ENCODE results near the gene MUC13. TPM values are rescaled to one million over a fixed set of nuclear protein-coding genes. Genes with fewer than 3 reads are reported as not detected.

Gene MUC13
- total and polyA plus RNA-seq, 2 donors from 2014 or later = 1.9 to 6.4 TPM

DNA sequence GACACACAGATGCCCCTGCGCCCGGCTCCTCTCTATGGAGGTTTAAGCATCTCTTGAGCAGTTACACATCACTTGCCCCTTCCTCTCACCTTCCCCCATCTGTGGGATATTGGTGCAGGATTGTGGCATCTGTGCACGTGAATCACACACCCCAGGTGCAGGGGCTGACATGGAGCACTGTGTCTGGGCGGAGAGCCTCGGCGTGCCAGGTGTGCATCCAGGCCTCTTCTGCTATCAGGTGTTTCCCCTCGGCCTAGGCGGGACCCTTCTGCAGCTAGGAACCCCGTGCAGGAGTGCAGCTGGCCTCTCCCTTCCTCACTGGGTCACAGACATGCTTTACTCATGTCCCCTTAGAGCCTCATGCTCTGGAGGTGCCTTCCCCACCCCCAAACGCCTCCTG lies 33.4 kb upstream of the MUC13 start:
- H3K4me3 ChIP-seq (ENCODE audit: low read length in 3 of 3) = no peak overlapping the region
- H3K9ac ChIP-seq (ENCODE audit: low read length in 3 of 3) = no peak overlapping the region
- no peak for FAIRE-seq
- intact Hi-C loops (cut with DNase I) = no loop called here
- H3K9me3 ChIP-seq (ENCODE audit: control insufficient read depth in 2 of 3, insufficient read depth in 1 of 3, low read length in 3 of 3) = no peaks in the 10 kb centered on the region
- TF ChIP-seq, protein P1, sequence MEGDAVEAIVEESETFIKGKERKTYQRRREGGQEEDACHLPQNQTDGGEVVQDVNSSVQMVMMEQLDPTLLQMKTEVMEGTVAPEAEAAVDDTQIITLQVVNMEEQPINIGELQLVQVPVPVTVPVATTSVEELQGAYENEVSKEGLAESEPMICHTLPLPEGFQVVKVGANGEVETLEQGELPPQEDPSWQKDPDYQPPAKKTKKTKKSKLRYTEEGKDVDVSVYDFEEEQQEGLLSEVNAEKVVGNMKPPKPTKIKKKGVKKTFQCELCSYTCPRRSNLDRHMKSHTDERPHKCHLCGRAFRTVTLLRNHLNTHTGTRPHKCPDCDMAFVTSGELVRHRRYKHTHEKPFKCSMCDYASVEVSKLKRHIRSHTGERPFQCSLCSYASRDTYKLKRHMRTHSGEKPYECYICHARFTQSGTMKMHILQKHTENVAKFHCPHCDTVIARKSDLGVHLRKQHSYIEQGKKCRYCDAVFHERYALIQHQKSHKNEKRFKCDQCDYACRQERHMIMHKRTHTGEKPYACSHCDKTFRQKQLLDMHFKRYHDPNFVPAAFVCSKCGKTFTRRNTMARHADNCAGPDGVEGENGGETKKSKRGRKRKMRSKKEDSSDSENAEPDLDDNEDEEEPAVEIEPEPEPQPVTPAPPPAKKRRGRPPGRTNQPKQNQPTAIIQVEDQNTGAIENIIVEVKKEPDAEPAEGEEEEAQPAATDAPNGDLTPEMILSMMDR (IDR thresholded peaks at IDR 0.05; ENCODE audit: borderline replicate concordance, extremely low read depth, insufficient read depth) = no peak
- no peaks in the 10 kb centered on the region for H3K27me3 ChIP-seq (ENCODE audit: control insufficient read depth, insufficient read depth, low read length)
- H3K36me3 ChIP-seq (ENCODE audit: control insufficient read depth in 2 of 3, insufficient read depth in 3 of 3, low read length in 3 of 3) = no peaks in the 10 kb centered on the region
- H3K27ac ChIP-seq (ENCODE audit: low read depth in 2 of 2, low read length in 2 of 2) = no peak overlapping the region
- H3K4me1 ChIP-seq (ENCODE audit: control insufficient read depth in 2 of 3, insufficient read depth in 2 of 3, low read depth in 1 of 3, low read length in 3 of 3) = peaks cover 0 to 19% (median 4%) of the 10 kb centered on the region in 3 donors
- no peak for DNase-seq

DNA sequence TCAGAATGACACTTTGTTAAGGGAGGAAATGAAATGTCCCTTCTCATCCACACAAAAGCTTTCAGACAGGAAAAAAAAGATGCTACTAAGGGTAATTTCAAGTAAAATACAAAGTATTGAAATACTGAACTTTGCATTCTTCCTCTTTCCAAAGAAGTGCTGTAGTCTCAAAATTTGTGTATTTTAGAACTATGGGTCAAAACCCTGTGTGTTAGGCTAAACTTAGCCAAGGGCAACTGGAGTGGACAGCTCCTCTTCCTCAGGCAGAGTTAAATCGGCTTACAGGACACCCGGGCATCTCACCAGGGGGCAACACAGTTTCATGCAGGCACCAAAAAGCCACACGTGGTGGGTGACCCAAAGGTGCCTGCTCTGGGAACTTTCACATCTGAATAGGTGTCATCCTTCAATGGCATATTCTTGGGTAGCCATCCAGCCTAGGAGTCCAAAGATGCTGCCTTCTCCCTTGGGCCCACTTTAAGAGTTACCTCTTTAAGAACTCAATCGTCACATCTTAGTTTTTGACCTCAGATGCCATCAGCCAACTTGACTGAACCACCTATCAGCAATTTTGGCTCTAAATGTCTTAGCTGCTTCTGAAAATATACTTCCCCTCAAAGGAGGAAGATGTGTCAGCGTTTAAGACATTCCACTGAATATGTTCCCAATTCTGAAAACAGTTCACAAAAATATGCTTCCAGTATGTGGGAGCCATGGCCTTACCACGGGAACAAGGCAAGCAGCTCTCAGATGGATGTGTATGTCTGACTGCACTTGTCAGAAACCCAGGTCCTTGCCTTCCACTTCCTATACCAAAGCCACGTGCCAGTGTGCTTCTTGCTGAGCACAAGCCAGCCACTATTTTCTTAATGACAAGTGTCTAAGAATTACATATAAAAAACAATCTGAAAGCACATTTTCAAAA lies 32.2 kb upstream of the MUC13 start:
- no peak for DNase-seq
- TF ChIP-seq, protein P1 (IDR thresholded peaks at IDR 0.05; ENCODE audit: borderline replicate concordance, extremely low read depth, insufficient read depth) = no peak
- Histone ChIP-seq H3K4me3 (ENCODE audit: low read length in 3 of 3) (no peak overlapping the region), H3K9me3 (ENCODE audit: control insufficient read depth in 2 of 3, insufficient read depth in 1 of 3, low read length in 3 of 3) (no peaks in the 10 kb centered on the region), H3K4me1 (ENCODE audit: control insufficient read depth in 2 of 3, insufficient read depth in 2 of 3, low read depth in 1 of 3, low read length in 3 of 3) (peaks cover 0 to 19% (median 4%) of the 10 kb centered on the region in 3 donors), H3K27me3 (ENCODE audit: control insufficient read depth, insufficient read depth, low read length) (no peaks in the 10 kb centered on the region), H3K27ac (ENCODE audit: low read depth in 2 of 2, low read length in 2 of 2) (no peak overlapping the region), H3K36me3 (ENCODE audit: control insufficient read depth in 2 of 3, insufficient read depth in 3 of 3, low read length in 3 of 3) (no peaks in the 10 kb centered on the region), H3K9ac (ENCODE audit: low read length in 3 of 3) (no peak overlapping the region)
- intact Hi-C loops (cut with DNase I) = no loop called here
- FAIRE-seq = no peak

DNA sequence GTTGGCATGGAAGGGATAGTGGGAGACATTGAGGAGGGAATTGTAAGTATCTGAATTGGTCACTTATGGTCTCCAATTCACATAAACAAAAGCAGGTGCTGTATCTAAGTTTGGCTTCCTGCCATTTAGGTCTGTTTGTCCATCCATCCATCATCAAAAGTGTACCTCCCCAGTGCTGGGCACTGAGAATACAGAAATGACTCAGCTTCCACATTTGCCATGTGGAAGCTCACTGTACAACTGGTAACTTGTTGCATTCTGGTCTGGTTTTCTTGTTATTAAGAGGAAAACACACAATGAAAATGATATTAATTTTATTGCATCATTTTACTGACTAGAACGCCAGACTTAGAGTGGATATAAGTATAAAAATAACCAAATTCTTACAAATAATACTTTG lies 30.9 kb upstream of the MUC13 start:
- Histone ChIP-seq H3K4me3 (ENCODE audit: low read length in 3 of 3) (no peak overlapping the region), H3K36me3 (ENCODE audit: control insufficient read depth in 2 of 3, insufficient read depth in 3 of 3, low read length in 3 of 3) (no peaks in the 10 kb centered on the region), H3K9ac (ENCODE audit: low read length in 3 of 3) (no peak overlapping the region), H3K27me3 (ENCODE audit: control insufficient read depth, insufficient read depth, low read length) (no peaks in the 10 kb centered on the region), H3K4me1 (ENCODE audit: control insufficient read depth in 2 of 3, insufficient read depth in 2 of 3, low read depth in 1 of 3, low read length in 3 of 3) (peaks cover 0 to 19% (median 3%) of the 10 kb centered on the region in 3 donors), H3K27ac (ENCODE audit: low read depth in 2 of 2, low read length in 2 of 2) (no peak overlapping the region), H3K9me3 (ENCODE audit: control insufficient read depth in 2 of 3, insufficient read depth in 1 of 3, low read length in 3 of 3) (no peaks in the 10 kb centered on the region)
- FAIRE-seq = no peak
- no peak for DNase-seq
- intact Hi-C loops (cut with DNase I) = no loop called here
- TF ChIP-seq, protein P1 (IDR thresholded peaks at IDR 0.05; ENCODE audit: borderline replicate concordance, extremely low read depth, insufficient read depth) = no peak

All from kidney (tissue), 14 donors.